ENCODE results near the gene CAMK1D. TPM values are rescaled to one million over a fixed set of nuclear protein-coding genes. Genes with fewer than 3 reads are reported as not detected.
A peak's percentile ranks its signal among the peaks of the same experiment; 100 is the strongest.

CAMK1D gene
- total and polyA plus RNA-seq, 8 donors = 1.4 to 26.9 (median 3.9) TPM

- H3K36me3 ChIP-seq = no peaks in the 10 kb centered on the region
- H3K9me3 ChIP-seq = no peaks in the 10 kb centered on the region
- H3K4me3 ChIP-seq = no peak overlapping the region
- no peak for DNase-seq
- 71 to 85% (median 74%) methylated on average over 9 of the region's 9 CpGs for WGBS, 5 donors
- H3K27ac ChIP-seq = no peak overlapping the region
- peaks cover 0 to 34% (median 0%) of the 10 kb centered on the region in 3 donors for H3K27me3 ChIP-seq
- TF ChIP-seq POLR2A (IDR thresholded peaks at IDR 0.05) (no peak), EP300 (IDR thresholded peaks at IDR 0.05) (no peak), CTCF (IDR thresholded peaks at IDR 0.05) (no peak), POLR2AphosphoS5 (IDR thresholded peaks at IDR 0.05) (no peak)
- intact Hi-C loops (cut with DNase I; ENCODE audit: low total_unique reads) = no loop called here
- peaks cover 0 to 27% (median 13%) of the 10 kb centered on the region in 4 donors for H3K4me1 ChIP-seq
These were observed 523.2 kb downstream of the CAMK1D start for GRCh38 chr10:12872577-12872976.

GRCh38 chr10:12873172-12873571, 523.8 kb downstream of the CAMK1D start:
- TF ChIP-seq POLR2A (IDR thresholded peaks at IDR 0.05) = no peak
- no peak for TF ChIP-seq CTCF (IDR thresholded peaks at IDR 0.05)
- no peak for TF ChIP-seq EP300 (IDR thresholded peaks at IDR 0.05)
- no peak for TF ChIP-seq POLR2AphosphoS5 (IDR thresholded peaks at IDR 0.05)

GRCh38 chr10:12874501-12874900, 525.2 kb downstream of the CAMK1D start:
- peaks cover 0 to 18% (median 13%) of the 10 kb centered on the region in 4 donors for H3K4me1 ChIP-seq
- no peaks in the 10 kb centered on the region for H3K9me3 ChIP-seq
- DNase-seq = no peak
- intact Hi-C loops (cut with DNase I; ENCODE audit: low total_unique reads) = no loop called here
- TF ChIP-seq POLR2AphosphoS5 (IDR thresholded peaks at IDR 0.05) (no peak), POLR2A (IDR thresholded peaks at IDR 0.05) (no peak), CTCF (IDR thresholded peaks at IDR 0.05) (no peak), EP300 (IDR thresholded peaks at IDR 0.05) (no peak)
- 87 to 94% (median 91%) methylated on average over 6 of the region's 6 CpGs for WGBS, 5 donors
- peaks cover 0 to 35% (median 0%) of the 10 kb centered on the region in 3 donors for H3K27me3 ChIP-seq
- H3K27ac ChIP-seq = no peak overlapping the region
- no peak overlapping the region for H3K4me3 ChIP-seq
- no peaks in the 10 kb centered on the region for H3K36me3 ChIP-seq

More at GRCh38 chr10:12873172-12873571, 523.8 kb downstream of the CAMK1D start:
- H3K27me3 ChIP-seq = peaks cover 0 to 37% (median 0%) of the 10 kb centered on the region in 3 donors
- DNase-seq = no peak
- H3K4me3 ChIP-seq = no peak overlapping the region
- H3K27ac ChIP-seq = no peak overlapping the region
- H3K9me3 ChIP-seq = no peaks in the 10 kb centered on the region
- peaks cover 0 to 22% (median 13%) of the 10 kb centered on the region in 4 donors for H3K4me1 ChIP-seq
- intact Hi-C loops (cut with DNase I; ENCODE audit: low total_unique reads) = no loop called here
- 37 to 50% (median 43%) methylated on average over 7 to 8 of the region's 8 CpGs for WGBS, 5 donors
- H3K36me3 ChIP-seq = no peaks in the 10 kb centered on the region

GRCh38 chr10:12875100-12875499, 525.8 kb downstream of the CAMK1D start:
- no peak for TF ChIP-seq POLR2AphosphoS5 (IDR thresholded peaks at IDR 0.05)
- peaks cover 0 to 18% (median 13%) of the 10 kb centered on the region in 4 donors for H3K4me1 ChIP-seq
- intact Hi-C loops (cut with DNase I; ENCODE audit: low total_unique reads) = no loop called here
- peak overlapping the region in 1 of 5 donors; percentile 10 for H3K27ac ChIP-seq
- no peaks in the 10 kb centered on the region for H3K36me3 ChIP-seq
- no peaks in the 10 kb centered on the region for H3K9me3 ChIP-seq
- H3K4me3 ChIP-seq = no peak overlapping the region
- WGBS, 5 donors = 36 to 60% (median 51%) methylated on average over 5 of the region's 5 CpGs
- DNase-seq = peak in 1 of 2 donors; percentile 55
- H3K27me3 ChIP-seq = peaks cover 0 to 29% (median 0%) of the 10 kb centered on the region in 3 donors

- WGBS, 5 donors = 81 to 90% (median 89%) methylated on average over 5 of the region's 5 CpGs
These were observed 526.9 kb downstream of the CAMK1D start for GRCh38 chr10:12876266-12876665.

More at GRCh38 chr10:12876266-12876665, 526.9 kb downstream of the CAMK1D start:
- Histone ChIP-seq H3K4me3 (no peak overlapping the region), H3K36me3 (no peaks in the 10 kb centered on the region), H3K27ac (peak overlapping the region in 1 of 5 donors; percentile 18), H3K27me3 (peaks cover 0 to 22% (median 0%) of the 10 kb centered on the region in 3 donors), H3K4me1 (peaks cover 0 to 18% (median 13%) of the 10 kb centered on the region in 4 donors), H3K9me3 (no peaks in the 10 kb centered on the region)
- DNase-seq = no peak
- intact Hi-C loops (cut with DNase I; ENCODE audit: low total_unique reads) = no loop called here
- TF ChIP-seq POLR2AphosphoS5 (IDR thresholded peaks at IDR 0.05) (no peak), EP300 (IDR thresholded peaks at IDR 0.05) (no peak), POLR2A (IDR thresholded peaks at IDR 0.05) (no peak), CTCF (IDR thresholded peaks at IDR 0.05) (no peak)

All from stomach (tissue), 9 donors.